GM12872 (cell line): ENCODE measurements around the gene TUBB4B.

ENCODE experiments used
- CTCF ChIP-seq: IDR thresholded peaks from 3 replicates; pipeline ENCODE4 v1.5.1; 2011; ENCODE audit warnings: low read depth, mild to moderate bottlenecking, low read length, moderate library complexity; ENCODE audit not compliant: insufficient read depth

TUBB4B gene

DNA sequence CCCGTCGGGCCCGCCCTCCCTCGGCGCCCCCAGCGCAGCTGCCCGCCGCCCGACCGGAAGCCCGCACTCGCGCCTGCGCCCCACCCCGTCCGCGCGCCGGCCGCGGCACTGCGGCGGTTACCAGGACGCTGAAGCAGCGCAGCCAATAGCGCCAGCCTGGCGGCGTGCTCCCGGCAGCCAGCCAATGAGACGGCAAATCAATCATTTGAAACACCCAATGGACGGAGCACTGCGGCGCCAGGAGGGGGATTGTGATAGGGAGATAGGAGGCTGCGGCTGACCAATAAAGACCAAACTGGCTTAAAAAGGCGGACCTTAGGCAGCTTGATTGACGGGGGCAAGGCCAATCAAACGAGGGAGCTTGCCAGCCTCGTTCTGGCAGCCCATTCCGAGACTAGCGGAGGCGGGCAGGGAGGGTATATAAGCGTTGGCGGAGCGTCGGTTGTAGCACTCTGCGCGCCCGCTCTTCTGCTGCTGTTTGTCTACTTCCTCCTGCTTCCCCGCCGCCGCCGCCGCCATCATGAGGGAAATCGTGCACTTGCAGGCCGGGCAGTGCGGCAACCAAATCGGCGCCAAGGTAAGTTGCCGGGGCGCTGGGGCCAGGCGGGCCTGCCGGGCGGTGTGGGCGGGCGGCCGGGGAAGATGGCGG is at the start of gene TUBB4B:
TSS of gene TUBB4B (plus strand) at position 447 of the 649 bp plus-strand sequence. CDS start at position 521, 74 bp downstream.
- no peak for TF ChIP-seq CTCF

DNA sequence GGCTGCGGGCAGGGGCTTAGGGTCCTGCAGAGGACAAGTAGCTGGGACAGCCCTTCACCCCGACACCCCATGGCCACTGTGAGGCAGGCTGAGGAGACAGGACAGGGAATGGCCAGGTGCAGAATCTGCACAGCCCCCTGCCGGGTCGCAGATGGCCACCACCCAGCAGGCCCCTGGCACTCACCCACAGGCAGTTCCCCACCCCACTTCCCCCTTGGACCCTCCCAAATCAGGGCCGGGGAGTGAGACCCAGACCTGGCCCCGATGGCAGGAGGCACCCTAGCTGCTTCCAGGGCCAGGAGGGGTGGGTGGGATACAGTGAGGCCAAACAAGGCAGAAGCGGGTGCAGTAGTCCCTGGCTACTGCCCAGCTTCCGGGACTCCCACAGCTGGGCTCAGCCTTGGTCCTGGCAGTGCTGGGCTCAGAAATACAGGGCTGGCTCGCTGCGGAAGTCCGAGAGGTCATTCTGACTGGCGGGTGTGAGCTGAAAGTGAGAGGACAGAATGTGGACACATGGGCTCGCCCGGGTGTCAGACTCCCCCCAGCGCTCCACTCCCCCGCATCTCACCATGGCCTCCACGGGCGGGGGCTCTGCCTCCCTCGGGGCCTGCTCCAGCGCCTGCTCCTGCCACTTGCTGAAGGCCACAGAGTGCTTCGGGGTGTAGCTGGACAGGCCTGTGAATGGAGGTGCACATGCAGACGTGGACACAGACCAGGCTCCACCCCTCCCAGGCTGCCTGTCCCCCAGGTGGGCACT is 49.2 kb upstream of the TUBB4B start:
- TF ChIP-seq CTCF: no peak

DNA sequence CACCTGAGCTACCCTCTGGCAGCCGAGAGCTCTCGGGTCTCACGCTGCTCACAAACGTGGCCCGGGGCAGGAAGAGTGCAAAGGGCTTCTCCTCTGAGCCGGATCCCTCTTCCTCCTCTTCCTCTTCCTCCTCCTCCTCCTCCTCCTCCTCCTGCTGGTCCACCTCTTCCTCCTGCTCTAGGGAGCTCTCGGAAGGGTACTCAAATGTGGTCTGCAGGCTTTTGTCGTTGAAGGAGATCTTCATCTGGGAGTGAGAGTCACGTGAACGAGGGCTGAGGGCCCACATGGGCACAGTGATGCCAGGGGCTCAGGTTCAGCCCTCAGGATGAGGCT is 48.7 kb upstream of the TUBB4B start:
- TF ChIP-seq CTCF: no peak

DNA sequence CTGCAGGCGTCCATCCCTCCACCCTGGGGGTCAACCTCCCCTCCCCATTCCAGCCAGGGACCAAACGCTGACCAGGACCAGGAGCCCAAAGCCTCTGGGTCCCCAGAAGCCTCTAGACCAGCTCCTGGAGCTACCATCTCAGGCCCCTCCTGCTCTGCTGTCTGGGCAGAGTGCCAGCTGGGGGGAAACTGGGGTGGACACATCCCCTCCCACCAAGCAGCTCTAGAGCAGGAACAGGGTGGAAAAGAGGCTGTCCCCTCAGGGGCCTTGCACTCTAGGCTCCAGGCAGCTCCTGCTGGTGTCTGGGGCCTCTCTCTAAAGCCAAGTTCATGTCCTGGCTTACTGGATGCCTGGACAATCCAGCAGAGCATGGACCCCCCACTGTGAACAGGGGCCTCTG is 48.2 kb upstream of the TUBB4B start:
- TF ChIP-seq CTCF: no peak

DNA sequence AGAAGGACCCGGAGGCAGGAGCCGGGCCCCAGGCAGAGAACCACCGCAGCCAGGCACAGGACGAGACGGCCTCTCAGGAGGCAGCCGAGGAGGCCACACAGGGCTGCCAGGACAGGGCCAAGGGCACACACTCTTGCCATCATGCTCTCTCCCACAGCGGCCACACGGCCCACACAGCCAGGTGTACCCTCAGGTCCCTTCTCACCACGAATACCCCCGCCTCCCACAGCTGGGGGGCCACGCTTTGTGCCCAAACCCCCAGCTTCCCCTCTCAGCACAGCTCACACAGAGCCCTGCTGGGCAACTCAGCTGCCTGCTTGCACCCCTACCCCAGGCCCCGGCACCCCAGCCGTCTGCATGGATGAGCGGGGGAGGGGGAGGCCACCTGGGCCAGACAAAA is 47.3 kb upstream of the TUBB4B start:
- no peak for TF ChIP-seq CTCF

GRCh38 chr9:137194388-137194787 is 46.7 kb upstream of the TUBB4B start:
- TF ChIP-seq CTCF: no peak

DNA sequence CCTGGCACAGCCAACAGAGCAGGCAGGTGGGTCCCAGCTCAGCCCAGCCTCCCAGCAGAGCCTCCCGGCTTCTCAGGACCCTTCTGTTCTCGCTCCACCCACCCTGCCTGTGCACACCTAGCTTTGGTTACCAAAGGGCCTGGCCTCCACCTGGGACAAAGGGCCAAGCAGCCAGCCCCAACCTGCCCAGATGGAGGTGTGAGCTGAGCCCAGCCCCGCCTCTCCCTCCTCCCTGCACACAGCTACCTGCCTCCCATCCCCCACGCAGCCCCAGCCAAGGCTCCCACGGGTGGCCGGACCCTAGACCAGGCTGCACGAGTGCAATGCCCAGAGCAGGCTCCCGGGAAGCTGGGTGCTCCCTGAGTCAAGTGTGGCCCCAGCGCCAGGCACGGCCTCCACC is 46.2 kb upstream of the TUBB4B start:
- TF ChIP-seq CTCF: no peak
